ENCODE data around the gene CAPN11.
A peak's percentile ranks its signal among the peaks of the same experiment; 100 is the strongest.

CAPN11 gene

DNA sequence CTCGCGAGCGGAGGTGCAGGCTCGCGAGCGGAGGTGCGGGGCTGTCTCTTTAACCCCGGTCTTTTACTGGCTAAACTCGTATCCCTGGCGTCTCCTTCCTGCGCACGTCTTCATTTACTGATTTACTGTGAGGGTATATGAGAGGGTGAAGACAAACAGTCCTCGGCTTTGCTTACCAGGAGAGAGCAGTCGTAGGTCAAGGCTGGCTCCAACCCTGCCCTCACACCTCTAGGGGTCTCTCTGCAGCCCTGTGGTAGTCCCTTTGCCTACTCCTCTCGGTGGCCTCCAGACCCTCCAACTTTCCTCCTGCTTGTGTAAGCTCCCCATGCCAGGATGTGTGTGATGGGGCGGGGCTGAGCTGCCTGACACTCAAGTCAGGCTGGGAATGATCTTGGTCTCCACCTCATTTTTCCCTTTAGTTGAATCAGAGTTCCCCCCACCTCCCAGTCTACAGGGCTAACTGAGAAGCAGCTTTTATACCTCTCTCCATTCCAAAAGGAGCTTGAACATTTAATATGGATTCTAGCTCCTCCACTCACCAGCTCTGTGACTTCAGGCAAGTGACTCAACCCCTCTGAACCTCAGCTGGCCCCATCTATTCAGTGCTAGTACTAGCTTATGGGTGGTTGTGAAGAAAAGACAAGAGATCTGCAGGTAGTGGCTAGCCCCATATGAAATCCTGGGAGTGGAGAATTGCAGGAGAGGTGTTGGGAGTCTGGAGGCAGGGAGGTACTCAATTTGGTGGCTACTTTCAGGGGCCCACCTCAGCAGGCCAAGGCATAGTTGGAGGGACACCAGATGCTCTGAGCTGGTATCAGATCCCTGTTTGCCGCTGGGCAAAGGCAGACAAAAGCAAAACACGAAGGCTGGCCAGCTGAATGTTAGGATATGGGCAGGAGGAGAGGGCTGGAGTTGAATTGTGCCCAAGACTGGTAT, 65.7 kb downstream of the CAPN11 start:
- peak; percentile 52 for DNase-seq (ENCODE audit: low read depth)
- H3K4me3 ChIP-seq (ENCODE audit: low read length), result peak overlapping the region; percentile 55
- TF ChIP-seq, protein P1, sequence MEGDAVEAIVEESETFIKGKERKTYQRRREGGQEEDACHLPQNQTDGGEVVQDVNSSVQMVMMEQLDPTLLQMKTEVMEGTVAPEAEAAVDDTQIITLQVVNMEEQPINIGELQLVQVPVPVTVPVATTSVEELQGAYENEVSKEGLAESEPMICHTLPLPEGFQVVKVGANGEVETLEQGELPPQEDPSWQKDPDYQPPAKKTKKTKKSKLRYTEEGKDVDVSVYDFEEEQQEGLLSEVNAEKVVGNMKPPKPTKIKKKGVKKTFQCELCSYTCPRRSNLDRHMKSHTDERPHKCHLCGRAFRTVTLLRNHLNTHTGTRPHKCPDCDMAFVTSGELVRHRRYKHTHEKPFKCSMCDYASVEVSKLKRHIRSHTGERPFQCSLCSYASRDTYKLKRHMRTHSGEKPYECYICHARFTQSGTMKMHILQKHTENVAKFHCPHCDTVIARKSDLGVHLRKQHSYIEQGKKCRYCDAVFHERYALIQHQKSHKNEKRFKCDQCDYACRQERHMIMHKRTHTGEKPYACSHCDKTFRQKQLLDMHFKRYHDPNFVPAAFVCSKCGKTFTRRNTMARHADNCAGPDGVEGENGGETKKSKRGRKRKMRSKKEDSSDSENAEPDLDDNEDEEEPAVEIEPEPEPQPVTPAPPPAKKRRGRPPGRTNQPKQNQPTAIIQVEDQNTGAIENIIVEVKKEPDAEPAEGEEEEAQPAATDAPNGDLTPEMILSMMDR (IDR thresholded peaks at IDR 0.05; ENCODE audit: insufficient read depth, low read depth, low read length, missing control alignments), result no peak

DNA sequence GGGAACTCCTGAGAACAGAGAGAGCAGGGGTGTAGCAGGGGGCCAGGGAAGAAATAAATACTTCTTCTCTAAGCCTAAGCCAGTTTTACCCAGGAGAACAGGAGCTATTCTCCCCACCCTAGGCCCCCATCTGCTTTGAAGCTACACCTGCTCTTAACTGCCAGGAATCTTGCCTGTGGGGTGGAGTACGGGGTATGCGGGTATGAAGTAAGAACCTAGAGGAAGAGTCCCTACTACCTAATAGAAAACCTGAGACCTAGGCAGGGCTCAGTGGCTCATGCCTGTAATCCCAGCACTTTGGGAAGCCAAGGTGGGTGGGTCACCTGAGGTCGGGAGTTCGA, 66.3 kb downstream of the CAPN11 start:
- TF ChIP-seq, protein P1 (IDR thresholded peaks at IDR 0.05; ENCODE audit: insufficient read depth, low read depth, low read length, missing control alignments), result no peak
- H3K4me3 ChIP-seq (ENCODE audit: low read length), result no peak overlapping the region
- DNase-seq (ENCODE audit: low read depth), result no peak

DNA sequence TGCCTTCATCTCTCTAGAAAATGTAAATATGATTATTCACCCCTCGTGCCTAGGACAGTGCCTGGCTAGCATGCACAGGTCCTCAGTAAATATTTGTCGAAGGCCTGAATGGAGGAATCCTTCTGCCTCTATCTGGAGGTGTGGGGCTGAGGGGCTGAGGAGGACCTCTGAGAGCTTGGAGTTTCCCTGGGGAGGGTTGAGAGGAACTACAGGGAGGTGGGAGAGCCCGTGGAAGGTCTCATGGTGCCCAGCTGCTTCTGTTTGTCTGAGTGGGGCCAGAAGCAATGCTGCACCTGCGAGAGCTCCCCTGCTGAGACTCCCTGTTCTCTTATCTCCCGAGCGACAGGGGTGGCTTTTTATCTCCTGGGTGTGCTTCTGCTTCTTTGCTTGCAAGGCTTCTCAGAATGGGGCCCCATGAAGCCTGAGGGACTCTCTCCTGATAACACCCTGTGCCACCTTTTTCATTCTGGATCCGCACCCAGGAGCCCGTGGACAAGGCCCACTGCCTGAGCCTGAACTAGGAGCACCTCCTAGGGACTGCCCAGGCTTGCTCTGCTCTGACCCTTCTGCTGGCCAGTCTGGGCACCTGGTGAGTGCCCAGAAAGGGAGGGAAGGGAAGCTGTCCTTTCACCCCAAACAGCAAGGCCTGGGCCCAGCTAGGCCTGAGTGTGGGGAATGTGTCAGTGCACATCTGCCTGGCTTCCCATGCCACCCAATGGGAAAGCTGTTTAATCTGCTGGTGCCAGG, 67.1 kb downstream of the CAPN11 start:
- H3K4me3 ChIP-seq (ENCODE audit: low read length), result no peak overlapping the region
- no peak for DNase-seq (ENCODE audit: low read depth)
- TF ChIP-seq, protein P1 (IDR thresholded peaks at IDR 0.05; ENCODE audit: insufficient read depth, low read depth, low read length, missing control alignments), result no peak

DNA sequence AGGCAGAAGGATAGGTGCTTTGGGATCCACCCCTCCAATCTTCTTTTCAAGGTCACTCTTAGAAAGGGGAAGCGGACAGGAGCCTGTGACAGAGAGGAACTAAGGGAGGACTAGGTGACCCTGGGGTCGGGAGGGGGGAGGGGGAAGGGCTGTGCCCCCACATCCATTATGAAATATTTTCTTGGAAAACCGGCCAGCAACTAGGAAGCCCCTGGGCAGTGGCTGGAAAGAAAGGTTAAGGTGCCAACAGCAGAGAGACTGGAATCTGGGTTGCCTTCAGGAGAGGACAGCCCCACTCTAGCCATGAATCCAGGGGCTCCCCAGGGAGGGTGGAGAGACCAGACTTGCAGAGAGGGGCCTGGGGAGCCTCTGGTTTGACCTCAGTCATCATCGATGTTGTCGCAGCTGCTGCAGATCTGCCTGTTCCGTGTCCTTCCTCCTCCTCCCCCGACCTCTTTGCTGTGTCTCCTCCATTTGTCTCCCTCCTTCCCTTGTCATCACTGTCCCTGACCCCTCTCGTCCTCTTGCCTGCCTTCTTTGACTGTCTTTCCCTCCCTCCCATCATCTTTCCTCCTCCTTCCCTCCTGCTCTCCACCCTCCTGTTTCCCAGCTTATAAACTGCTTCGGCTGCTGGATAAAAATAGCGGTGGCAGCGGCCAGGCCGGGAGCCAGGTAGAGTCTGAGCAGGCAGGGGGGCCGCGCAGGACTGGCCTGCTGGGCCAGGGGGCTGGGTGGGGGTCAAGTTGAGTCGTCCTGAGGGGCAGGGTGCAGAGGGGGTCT, 67.9 kb downstream of the CAPN11 start:
- H3K4me3 ChIP-seq (ENCODE audit: low read length), result no peak overlapping the region
- TF ChIP-seq, protein P1 (IDR thresholded peaks at IDR 0.05; ENCODE audit: insufficient read depth, low read depth, low read length, missing control alignments), result no peak
- no peak for DNase-seq (ENCODE audit: low read depth)

DNA sequence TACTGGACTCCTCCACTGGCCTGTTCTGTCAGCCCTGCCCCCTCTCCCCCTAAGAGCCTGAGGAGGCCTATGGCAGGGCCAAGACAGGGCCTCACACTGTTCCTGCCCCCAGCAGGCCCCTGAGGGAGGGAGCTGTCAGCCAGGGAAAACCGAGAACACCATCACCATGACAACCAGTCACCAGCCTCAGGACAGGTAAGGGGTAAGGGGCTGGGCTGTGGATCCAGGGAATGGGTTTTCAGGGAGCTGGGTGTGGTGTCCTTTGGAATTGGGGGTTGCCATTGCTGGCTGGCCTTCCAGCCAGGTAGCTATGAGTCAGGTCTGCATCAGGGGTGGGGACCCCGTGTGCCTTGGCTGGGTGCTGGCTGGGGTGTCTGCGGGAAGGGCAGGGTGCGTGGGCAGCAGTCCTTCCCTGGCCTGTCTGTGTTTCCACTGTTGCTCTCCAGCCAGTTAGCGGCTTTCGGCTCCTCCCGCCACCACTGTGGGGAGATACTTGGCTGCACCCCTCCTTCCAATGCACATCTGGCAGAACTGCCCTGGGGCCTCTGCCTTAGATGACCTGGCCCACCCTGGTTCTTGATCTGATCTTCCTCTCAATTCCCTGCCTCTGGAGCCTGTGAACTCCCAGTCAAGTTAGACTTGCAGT, 68.7 kb downstream of the CAPN11 start:
- TF ChIP-seq, protein P1 (IDR thresholded peaks at IDR 0.05; ENCODE audit: insufficient read depth, low read depth, low read length, missing control alignments), result no peak
- DNase-seq (ENCODE audit: low read depth), result no peak

DNA sequence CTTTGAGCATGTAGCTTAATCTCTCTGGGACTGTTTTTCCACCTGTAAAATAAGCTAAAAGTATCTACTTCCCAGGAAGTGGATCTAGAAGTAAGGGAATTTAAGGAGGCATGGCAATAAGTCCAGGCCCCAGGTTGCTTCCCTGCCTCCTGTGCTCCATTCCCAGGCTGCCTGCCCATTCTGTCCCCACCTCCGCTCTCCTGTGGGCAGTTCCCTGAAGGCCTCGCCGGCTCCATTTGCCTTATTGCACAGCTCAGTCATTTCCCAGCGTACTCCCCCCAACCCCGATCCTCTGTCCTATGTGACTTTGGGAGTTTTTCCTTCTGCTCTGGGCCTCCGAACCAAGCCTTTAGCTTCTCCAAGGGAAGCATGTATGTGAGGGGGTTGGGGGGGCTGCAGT, 69.4 kb downstream of the CAPN11 start:
- TF ChIP-seq, protein P1 (IDR thresholded peaks at IDR 0.05; ENCODE audit: insufficient read depth, low read depth, low read length, missing control alignments), result no peak
- no peak for DNase-seq (ENCODE audit: low read depth)
- H3K4me3 ChIP-seq (ENCODE audit: low read length), result no peak overlapping the region

More for the DNA sequence above, 68.7 kb downstream of the CAPN11 start:
- H3K4me3 ChIP-seq (ENCODE audit: low read length), result no peak overlapping the region
